ENCODE results near the gene RNF5. TPM values are rescaled to one million over a fixed set of nuclear protein-coding genes. Genes with fewer than 3 reads are reported as not detected.

The RNF5 gene
- total and polyA plus RNA-seq, 10 of the 15 experiments (the other 5 are each of a cell fraction or from before 2014, with no cell fraction given): 31.4 to 114 (median 62.8) TPM

DNA sequence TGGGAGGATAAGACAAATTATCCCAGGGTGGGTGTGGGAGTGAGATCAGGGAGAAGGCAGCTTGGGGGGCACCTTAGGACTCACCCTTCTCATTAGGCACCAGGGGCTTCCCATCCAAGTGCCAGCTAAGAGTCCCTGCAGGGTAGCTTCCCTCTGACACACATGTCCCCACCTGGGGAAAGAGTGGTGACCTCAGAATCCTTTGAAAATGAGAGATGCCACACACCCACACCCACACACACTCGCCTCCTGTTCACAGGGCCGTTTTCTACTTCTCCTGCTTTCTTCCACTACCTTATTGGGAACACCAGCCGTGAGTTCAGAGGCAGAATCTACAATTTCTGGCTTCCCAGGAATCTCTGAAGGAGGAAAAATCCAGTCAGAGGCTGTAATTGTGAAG, 4.8 kb downstream of the RNF5 start:
- no TSS peak for BruUV-seq (replicated peaks)
- no peak for ATAC-seq

DNA sequence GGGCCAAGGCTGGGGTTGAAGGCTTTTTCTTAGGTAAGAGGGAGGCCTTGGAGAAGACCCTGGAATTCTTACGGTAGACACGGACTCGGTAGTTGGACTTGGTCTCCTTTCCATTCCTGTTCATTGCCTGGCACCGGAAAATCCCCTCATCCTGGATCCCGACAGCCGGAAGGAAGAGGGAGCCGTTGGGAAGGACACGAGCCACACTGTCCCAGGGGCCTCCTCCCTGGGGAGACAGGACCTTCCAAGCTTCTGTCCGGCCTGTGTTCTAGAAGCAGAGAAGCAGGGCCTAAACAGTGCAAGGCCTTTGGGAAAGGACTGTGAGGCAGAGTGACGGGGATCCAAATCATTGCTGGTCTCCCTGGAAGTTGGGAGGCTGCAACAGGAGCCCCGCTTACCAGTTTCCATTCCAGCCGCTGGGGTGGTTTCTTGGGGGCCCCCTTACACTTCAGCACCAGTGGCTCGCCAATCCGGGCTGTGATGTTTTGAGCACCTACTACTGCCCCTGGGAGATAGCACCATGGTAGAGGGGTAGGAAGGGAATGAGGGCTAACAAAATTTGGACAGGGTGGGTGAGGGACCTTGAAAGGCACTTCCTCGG, 5.4 kb downstream of the RNF5 start:
- no peak for FAIRE-seq
- TF ChIP-seq, protein P1, sequence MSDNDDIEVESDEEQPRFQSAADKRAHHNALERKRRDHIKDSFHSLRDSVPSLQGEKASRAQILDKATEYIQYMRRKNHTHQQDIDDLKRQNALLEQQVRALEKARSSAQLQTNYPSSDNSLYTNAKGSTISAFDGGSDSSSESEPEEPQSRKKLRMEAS (IDR thresholded peaks at IDR 0.05; ENCODE audit: low read depth, low read length): no peak
- no peak for TF ChIP-seq SMAD5 (IDR thresholded peaks at IDR 0.05; ENCODE audit: low read depth)
- no peak for TF ChIP-seq SUZ12 (IDR thresholded peaks at IDR 0.05; ENCODE audit: unreplicated experiment)
- no peak for TF ChIP-seq TCF7 (IDR thresholded peaks at IDR 0.05; ENCODE audit: borderline replicate concordance)
- no peak for TF ChIP-seq RCOR1 (conservative IDR thresholded peaks at IDR 0.05; ENCODE audit: low read depth, low read length)
- TF ChIP-seq, protein P2, sequence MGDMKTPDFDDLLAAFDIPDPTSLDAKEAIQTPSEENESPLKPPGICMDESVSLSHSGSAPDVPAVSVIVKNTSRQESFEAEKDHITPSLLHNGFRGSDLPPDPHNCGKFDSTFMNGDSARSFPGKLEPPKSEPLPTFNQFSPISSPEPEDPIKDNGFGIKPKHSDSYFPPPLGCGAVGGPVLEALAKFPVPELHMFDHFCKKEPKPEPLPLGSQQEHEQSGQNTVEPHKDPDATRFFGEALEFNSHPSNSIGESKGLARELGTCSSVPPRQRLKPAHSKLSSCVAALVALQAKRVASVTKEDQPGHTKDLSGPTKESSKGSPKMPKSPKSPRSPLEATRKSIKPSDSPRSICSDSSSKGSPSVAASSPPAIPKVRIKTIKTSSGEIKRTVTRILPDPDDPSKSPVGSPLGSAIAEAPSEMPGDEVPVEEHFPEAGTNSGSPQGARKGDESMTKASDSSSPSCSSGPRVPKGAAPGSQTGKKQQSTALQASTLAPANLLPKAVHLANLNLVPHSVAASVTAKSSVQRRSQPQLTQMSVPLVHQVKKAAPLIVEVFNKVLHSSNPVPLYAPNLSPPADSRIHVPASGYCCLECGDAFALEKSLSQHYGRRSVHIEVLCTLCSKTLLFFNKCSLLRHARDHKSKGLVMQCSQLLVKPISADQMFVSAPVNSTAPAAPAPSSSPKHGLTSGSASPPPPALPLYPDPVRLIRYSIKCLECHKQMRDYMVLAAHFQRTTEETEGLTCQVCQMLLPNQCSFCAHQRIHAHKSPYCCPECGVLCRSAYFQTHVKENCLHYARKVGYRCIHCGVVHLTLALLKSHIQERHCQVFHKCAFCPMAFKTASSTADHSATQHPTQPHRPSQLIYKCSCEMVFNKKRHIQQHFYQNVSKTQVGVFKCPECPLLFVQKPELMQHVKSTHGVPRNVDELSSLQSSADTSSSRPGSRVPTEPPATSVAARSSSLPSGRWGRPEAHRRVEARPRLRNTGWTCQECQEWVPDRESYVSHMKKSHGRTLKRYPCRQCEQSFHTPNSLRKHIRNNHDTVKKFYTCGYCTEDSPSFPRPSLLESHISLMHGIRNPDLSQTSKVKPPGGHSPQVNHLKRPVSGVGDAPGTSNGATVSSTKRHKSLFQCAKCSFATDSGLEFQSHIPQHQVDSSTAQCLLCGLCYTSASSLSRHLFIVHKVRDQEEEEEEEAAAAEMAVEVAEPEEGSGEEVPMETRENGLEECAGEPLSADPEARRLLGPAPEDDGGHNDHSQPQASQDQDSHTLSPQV (IDR thresholded peaks at IDR 0.05): no peak
- TF ChIP-seq, protein P3, sequence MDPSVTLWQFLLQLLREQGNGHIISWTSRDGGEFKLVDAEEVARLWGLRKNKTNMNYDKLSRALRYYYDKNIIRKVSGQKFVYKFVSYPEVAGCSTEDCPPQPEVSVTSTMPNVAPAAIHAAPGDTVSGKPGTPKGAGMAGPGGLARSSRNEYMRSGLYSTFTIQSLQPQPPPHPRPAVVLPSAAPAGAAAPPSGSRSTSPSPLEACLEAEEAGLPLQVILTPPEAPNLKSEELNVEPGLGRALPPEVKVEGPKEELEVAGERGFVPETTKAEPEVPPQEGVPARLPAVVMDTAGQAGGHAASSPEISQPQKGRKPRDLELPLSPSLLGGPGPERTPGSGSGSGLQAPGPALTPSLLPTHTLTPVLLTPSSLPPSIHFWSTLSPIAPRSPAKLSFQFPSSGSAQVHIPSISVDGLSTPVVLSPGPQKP (IDR thresholded peaks at IDR 0.05; ENCODE audit: low read depth, low read length): no peak
- no peak for TF ChIP-seq IRF4 (IDR thresholded peaks at IDR 0.05; ENCODE audit: low read depth, low read length)

More for the DNA sequence above, 4.8 kb downstream of the RNF5 start:
- ChIA-PET RAD21 (ENCODE audit: unreplicated experiment) (interaction anchor here (1.2 kb wide), 1 partner anchor 12 kb away, joined by 3 read pairs; no protein-coding TSS in a partner anchor), SMC1A (ENCODE audit: uncharacterized antibody, unreplicated experiment) (no interaction called here), CTCF (no interaction called here), POLR2A (no interaction called here)
- no peaks in the 10 kb centered on the region for H4K20me1 ChIP-seq (ENCODE audit: control insufficient read depth, insufficient read depth)
- H3K27me3 ChIP-seq (replicated peaks in 1 of 2; ENCODE audit: control insufficient read depth in 2 of 2, insufficient read depth in 2 of 2, low read length in 1 of 2): no peaks in the 10 kb centered on the region
- intact Hi-C loops (cut with micrococcal nuclease; ENCODE audit: unreplicated experiment) (no loop called here), in situ Hi-C loops (cut with MboI) (no loop called here)
- no peaks in the 10 kb centered on the region for H3K9me3 ChIP-seq (replicated peaks; ENCODE audit: control insufficient read depth, insufficient read depth, low read length)
- no peak overlapping the region for H3K4me3 ChIP-seq
- DNase-seq (ENCODE audit: low read depth, low spot score): no peak
- H3K79me2 ChIP-seq (ENCODE audit: control insufficient read depth, insufficient read depth, low read length): peaks cover 18% of the 10 kb centered on the region
- WGBS (ENCODE audit: insufficient coverage, insufficient replicate concordance, low lambda C conversion rate, missing lambda C conversion rate): 73% methylated on average over 3 of the region's 3 CpGs
- peaks cover 17% of the 10 kb centered on the region for H3K4me1 ChIP-seq (ENCODE audit: control insufficient read depth, insufficient read depth, low read length)
- H2AFZ ChIP-seq (ENCODE audit: control insufficient read depth, low read depth, low read length): no peak overlapping the region
- no peak for FAIRE-seq
- no peak overlapping the region for H3K27ac ChIP-seq (ENCODE audit: control insufficient read depth, insufficient read depth)
- H3K4me2 ChIP-seq (ENCODE audit: control insufficient read depth, insufficient read depth): no peak overlapping the region
- TF ChIP-seq, protein P4, sequence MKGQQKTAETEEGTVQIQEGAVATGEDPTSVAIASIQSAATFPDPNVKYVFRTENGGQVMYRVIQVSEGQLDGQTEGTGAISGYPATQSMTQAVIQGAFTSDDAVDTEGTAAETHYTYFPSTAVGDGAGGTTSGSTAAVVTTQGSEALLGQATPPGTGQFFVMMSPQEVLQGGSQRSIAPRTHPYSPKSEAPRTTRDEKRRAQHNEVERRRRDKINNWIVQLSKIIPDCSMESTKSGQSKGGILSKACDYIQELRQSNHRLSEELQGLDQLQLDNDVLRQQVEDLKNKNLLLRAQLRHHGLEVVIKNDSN (IDR thresholded peaks at IDR 0.05; ENCODE audit: borderline replicate concordance, extremely low read length, insufficient read depth, low read depth, low read length): no peak
- no peak for TF ChIP-seq SREBF1 (IDR thresholded peaks at IDR 0.05; ENCODE audit: low read length)
- no peak for TF ChIP-seq GATAD2B (conservative IDR thresholded peaks at IDR 0.05; ENCODE audit: low read depth)
- TF ChIP-seq PAX5 (IDR thresholded peaks at IDR 0.05; ENCODE audit: borderline replicate concordance, low read depth, low read length): no peak
- TF ChIP-seq CBX5 (IDR thresholded peaks at IDR 0.05; ENCODE audit: low read depth): no peak
- no peak for TF ChIP-seq SMARCA5 (IDR thresholded peaks at IDR 0.05)
- peaks cover 4 to 9% of the 10 kb centered on the region in 2 experiments; a peak in 3 of 4 replicates for H3K36me3 ChIP-seq (ENCODE audit: control insufficient read depth in 2 of 2, insufficient read depth in 2 of 2, low read length in 1 of 2)
- no peak overlapping the region for H3K9ac ChIP-seq (ENCODE audit: control insufficient read depth, insufficient read depth, low read length)

More for the DNA sequence above, 5.4 kb downstream of the RNF5 start:
- POLR2A ChIA-PET: no interaction called here
- RAD21 ChIA-PET (ENCODE audit: unreplicated experiment): interaction anchor here (1.2 kb wide), 1 partner anchor 12 kb away, joined by 3 read pairs; no protein-coding TSS in a partner anchor
- H3K4me3 ChIP-seq: no peak overlapping the region
- no TSS peak for BruUV-seq (replicated peaks)
- no peaks in the 10 kb centered on the region for H3K27me3 ChIP-seq (replicated peaks in 1 of 2; ENCODE audit: control insufficient read depth in 2 of 2, insufficient read depth in 2 of 2, low read length in 1 of 2)
- intact Hi-C loops (cut with micrococcal nuclease; ENCODE audit: unreplicated experiment) (no loop called here), in situ Hi-C loops (cut with MboI) (no loop called here)
- H4K20me1 ChIP-seq (ENCODE audit: control insufficient read depth, insufficient read depth): no peaks in the 10 kb centered on the region
- H3K9me3 ChIP-seq (replicated peaks; ENCODE audit: control insufficient read depth, insufficient read depth, low read length): no peaks in the 10 kb centered on the region
- H3K27ac ChIP-seq (ENCODE audit: control insufficient read depth, insufficient read depth): no peak overlapping the region
- H2AFZ ChIP-seq (ENCODE audit: control insufficient read depth, low read depth, low read length): no peak overlapping the region
- no peak overlapping the region for H3K9ac ChIP-seq (ENCODE audit: control insufficient read depth, insufficient read depth, low read length)
- CTCF ChIA-PET: no interaction called here
- DNase-seq (ENCODE audit: low read depth, low spot score) (no peak), ATAC-seq (no peak)
- peaks cover 4 to 9% of the 10 kb centered on the region in 2 experiments; a peak in 3 of 4 replicates for H3K36me3 ChIP-seq (ENCODE audit: control insufficient read depth in 2 of 2, insufficient read depth in 2 of 2, low read length in 1 of 2)
- H3K4me1 ChIP-seq (ENCODE audit: control insufficient read depth, insufficient read depth, low read length): peaks cover 21% of the 10 kb centered on the region
- H3K79me2 ChIP-seq (ENCODE audit: control insufficient read depth, insufficient read depth, low read length): peaks cover 22% of the 10 kb centered on the region
- no peak overlapping the region for H3K4me2 ChIP-seq (ENCODE audit: control insufficient read depth, insufficient read depth)
- SMC1A ChIA-PET (ENCODE audit: uncharacterized antibody, unreplicated experiment): no interaction called here
- WGBS (ENCODE audit: insufficient coverage, insufficient replicate concordance, low lambda C conversion rate, missing lambda C conversion rate): 88% methylated on average over 15 of the region's 15 CpGs

Data from GM12878 (cell line).